K562 (cell line): ENCODE results near the gene ACKR2. TPM values are rescaled to one million over a fixed set of nuclear protein-coding genes. Genes with fewer than 3 reads are reported as not detected.

Experiments
- CREB1 ChIP-seq, 2 experiments: sonication (generic) in 1 of 2; formaldehyde crosslinking in 1 of 2; IDR thresholded peaks; 2 replicates each; pipeline versions ENCODE4 v1.6.1 to v1.8.0; 2012 to 2022; ENCODE audit warnings: inconsistent platforms in 1 of 2, mild to moderate bottlenecking in 1 of 2, missing genetic modification reagents in 1 of 2, moderate library complexity in 1 of 2
- DDX20 ChIP-seq: fragments of 450-650 bp; IDR thresholded peaks from 2 replicates; pipeline ENCODE4 v1.6.1; 2016; ENCODE audit warnings: missing genetic modification characterization, low read depth, mild to moderate bottlenecking, missing compliant biosample characterization, moderate library complexity
- ESRRA ChIP-seq: fragments of 450-650 bp; IDR thresholded peaks from 2 replicates; pipeline ENCODE4 v1.6.1; 2014; ENCODE audit warnings: low read depth, mild to moderate bottlenecking, moderate library complexity, borderline replicate concordance
- FOXK1 ChIP-seq: sonication (generic); formaldehyde crosslinking; IDR thresholded peaks from 2 replicates; pipeline ENCODE4 v1.8.0; 2022; ENCODE audit warnings: missing genetic modification reagents, mild to moderate bottlenecking, borderline replicate concordance
- HDAC2 ChIP-seq: fragments of 450-650 bp; IDR thresholded peaks from 2 replicates; pipeline ENCODE4 v1.6.1; 2016; ENCODE audit warnings: mild to moderate bottlenecking
- JUND ChIP-seq, 2 experiments: IDR thresholded peaks; 2 replicates in 1 of 2; 3 replicates in 1 of 2; pipeline ENCODE4 v1.6.1; 2011; ENCODE audit warnings: borderline replicate concordance in 2 of 2, low read depth in 2 of 2, low read length in 2 of 2, improper control_type of control experiment in 1 of 2, missing biosample characterization in 1 of 2, missing genetic modification characterization in 1 of 2, missing genetic modification reagents in 1 of 2
- NCOA4 ChIP-seq: fragments of 450-650 bp; IDR thresholded peaks from 2 replicates; pipeline ENCODE4 v1.6.1; 2018; ENCODE audit warnings: mild to moderate bottlenecking; ENCODE audit not compliant: partially characterized antibody
- NFYB ChIP-seq: IDR thresholded peaks from 2 replicates; pipeline ENCODE4 v1.6.1; 2011; ENCODE audit warnings: mild to moderate bottlenecking, moderate library complexity; ENCODE audit not compliant: insufficient read length; ENCODE audit errors: extremely low read depth
- SUPT5H ChIP-seq: fragments of 450-650 bp; IDR thresholded peaks from 2 replicates; pipeline ENCODE4 v1.6.1; 2016
- TOE1 ChIP-seq, 2 experiments: fragments of 450-650 bp in 1 of 2; sonication (generic) in 1 of 2; formaldehyde crosslinking in 1 of 2; IDR thresholded peaks; 2 replicates each; pipeline versions ENCODE4 v1.7.1 to v1.8.0; 2016 to 2022; ENCODE audit warnings: borderline replicate concordance in 2 of 2, mild to moderate bottlenecking in 2 of 2, antibody characterized with exemption in 1 of 2, inconsistent platforms in 1 of 2, low read depth in 1 of 2, missing genetic modification reagents in 1 of 2, moderate library complexity in 1 of 2
- ZNF282 ChIP-seq: sonication (generic); formaldehyde crosslinking; IDR thresholded peaks from 2 replicates; pipeline ENCODE4 v1.8.1; 2023; ENCODE audit warnings: missing genetic modification reagents
- polyA plus RNA-seq, 8 experiments: library from polyadenylated mRNA; depleted of rRNA in 4 of 8; stranded (reverse) in 5 of 8; unstranded in 3 of 8; fragments of >200 nt; fragmentation: Nextera tagmentation in 2 of 8; fragmentation: Illumina TruSeq in 1 of 8; extraction: Ambion mirVana in 2 of 8; extraction: Trizol in 1 of 8; gene quantifications; 2 replicates each; pipeline versions ENCODE4 v1.2.1 to v1.2.3, GENCODE V29; 2011 to 2014; ENCODE audit warnings: inconsistent platforms in 1 of 8, missing spikeins in 1 of 8
- total RNA-seq, 7 experiments: library from RNA; depleted of rRNA in 6 of 7; stranded (reverse); fragments of >200 nt in 6 of 7; fragmentation: Illumina TruSeq in 2 of 7; extraction: Trizol in 2 of 7; gene quantifications; 2 replicates each; pipeline versions ENCODE4 v1.2.1 to v1.2.3, GENCODE V29; 2011 to 2021; ENCODE audit warnings: low replicate concordance in 1 of 7
- TF ChIP-seq, protein P1 (sequence below), 2 experiments: fragments of 450-650 bp in 1 of 2; sonication (generic) in 1 of 2; formaldehyde crosslinking; conservative IDR thresholded peaks; 2 replicates each; pipeline versions ENCODE4 v1.4.0 to v1.8.1; 2020 to 2022; ENCODE audit warnings: mild to moderate bottlenecking in 1 of 2, missing genetic modification reagents in 1 of 2
- TF ChIP-seq, protein P2 (sequence below), 2 experiments: fragments of 450-650 bp; conservative IDR thresholded peaks; 2 replicates each; pipeline ENCODE4 v1.6.1; 2017; ENCODE audit warnings: mild to moderate bottlenecking in 2 of 2, moderate library complexity in 2 of 2

Gene ACKR2
- total and polyA plus RNA-seq, 9 of the 15 experiments (the other 6 are each of a cell fraction or from before 2014, with no cell fraction given): 0.03 to 0.69 (median 0.25) TPM; not detected in 1

DNA sequence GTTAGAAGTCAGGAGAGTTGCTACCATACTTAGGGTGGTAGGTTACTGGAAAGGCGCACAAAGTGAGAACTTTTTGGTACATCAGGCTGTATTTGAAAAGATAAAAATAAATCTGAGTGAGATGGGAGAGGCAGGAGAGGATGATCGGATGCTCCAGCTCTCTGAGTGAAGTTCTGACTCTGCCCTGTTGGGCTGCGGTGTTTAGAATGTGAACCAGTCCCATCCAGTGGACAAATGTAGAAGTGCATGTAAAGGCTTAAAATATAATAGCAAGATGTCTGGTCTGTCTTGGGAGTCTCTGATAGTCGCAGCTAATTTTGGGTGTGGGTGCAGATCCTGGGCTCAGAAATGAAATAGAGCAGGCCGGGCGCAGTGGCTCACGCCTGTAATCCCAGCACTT, 30.4 kb downstream of the ACKR2 start (continued):
- TF ChIP-seq JUND (IDR thresholded peaks at IDR 0.05; ENCODE audit: borderline replicate concordance, low read depth, low read length) (0 out of 2 replicates have a peak, but pooled peaks have one; percentile 12), JUND (tag; IDR thresholded peaks at IDR 0.05; ENCODE audit: borderline replicate concordance, low read depth, low read length) (no peak), CREB1 (IDR thresholded peaks at IDR 0.05) (no peak), CREB1 (CRISPR knock-in tag; IDR thresholded peaks at IDR 0.05) (peak; percentile 37; the same call in 1 of the 2 replicates), HDAC2 (no peak), ESRRA (no peak), FOXK1 (no peak), NCOA4 (no peak), DDX20 (tag) (no peak), NFYB (no peak), TOE1 (IDR thresholded peaks at IDR 0.05; ENCODE audit: borderline replicate concordance) (no peak), TOE1 (CRISPR knock-in tag; IDR thresholded peaks at IDR 0.05; ENCODE audit: borderline replicate concordance, low read depth) (no peak), ZNF282 (CRISPR knock-in tag) (no peak), SUPT5H (no peak)
- TF ChIP-seq, protein P1, sequence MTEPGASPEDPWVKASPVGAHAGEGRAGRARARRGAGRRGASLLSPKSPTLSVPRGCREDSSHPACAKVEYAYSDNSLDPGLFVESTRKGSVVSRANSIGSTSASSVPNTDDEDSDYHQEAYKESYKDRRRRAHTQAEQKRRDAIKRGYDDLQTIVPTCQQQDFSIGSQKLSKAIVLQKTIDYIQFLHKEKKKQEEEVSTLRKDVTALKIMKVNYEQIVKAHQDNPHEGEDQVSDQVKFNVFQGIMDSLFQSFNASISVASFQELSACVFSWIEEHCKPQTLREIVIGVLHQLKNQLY (CRISPR knock-in tag; conservative IDR thresholded peaks at IDR 0.05): no peak
- TF ChIP-seq, protein P2, sequence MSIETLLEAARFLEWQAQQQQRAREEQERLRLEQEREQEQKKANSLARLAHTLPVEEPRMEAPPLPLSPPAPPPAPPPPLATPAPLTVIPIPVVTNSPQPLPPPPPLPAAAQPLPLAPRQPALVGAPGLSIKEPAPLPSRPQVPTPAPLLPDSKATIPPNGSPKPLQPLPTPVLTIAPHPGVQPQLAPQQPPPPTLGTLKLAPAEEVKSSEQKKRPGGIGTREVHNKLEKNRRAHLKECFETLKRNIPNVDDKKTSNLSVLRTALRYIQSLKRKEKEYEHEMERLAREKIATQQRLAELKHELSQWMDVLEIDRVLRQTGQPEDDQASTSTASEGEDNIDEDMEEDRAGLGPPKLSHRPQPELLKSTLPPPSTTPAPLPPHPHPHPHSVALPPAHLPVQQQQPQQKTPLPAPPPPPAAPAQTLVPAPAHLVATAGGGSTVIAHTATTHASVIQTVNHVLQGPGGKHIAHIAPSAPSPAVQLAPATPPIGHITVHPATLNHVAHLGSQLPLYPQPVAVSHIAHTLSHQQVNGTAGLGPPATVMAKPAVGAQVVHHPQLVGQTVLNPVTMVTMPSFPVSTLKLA (conservative IDR thresholded peaks at IDR 0.05): no peak
